GM19025 (cell line): Measurements from ENCODE around the gene YIPF7.

Experiments used
- ATAC-seq: cut with Tn5 transposase; IDR thresholded peaks from one replicate; pipeline ENCODE4 v1.9.1; 2021; ENCODE audit warnings: mild to moderate bottlenecking, low read depth, moderate library complexity; ENCODE audit not compliant: unreplicated experiment

The YIPF7 gene

DNA sequence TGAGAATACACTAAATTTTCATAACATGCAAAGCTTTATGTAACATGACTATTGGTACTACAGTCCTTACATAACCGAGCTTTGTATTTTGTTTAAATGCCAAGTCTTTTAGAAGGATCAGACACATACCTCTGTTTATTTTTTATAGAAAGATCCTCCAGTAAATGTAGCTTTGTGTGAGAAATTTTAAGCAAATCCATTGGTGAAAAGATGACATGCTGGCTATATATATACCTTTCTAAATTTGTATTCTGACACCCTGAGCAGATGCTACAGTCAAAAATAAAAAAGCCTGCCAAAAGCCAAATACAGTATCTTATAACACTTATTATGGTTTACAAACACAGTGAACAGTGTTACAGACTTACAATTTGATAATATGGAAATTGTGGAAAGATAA, at the start of gene YIPF7:
TSS of gene YIPF7 (minus strand) at position 201 of the 400 bp plus-strand sequence. CDS start 1,525 bp downstream, outside the sequence.
- ATAC-seq = no peak

DNA sequence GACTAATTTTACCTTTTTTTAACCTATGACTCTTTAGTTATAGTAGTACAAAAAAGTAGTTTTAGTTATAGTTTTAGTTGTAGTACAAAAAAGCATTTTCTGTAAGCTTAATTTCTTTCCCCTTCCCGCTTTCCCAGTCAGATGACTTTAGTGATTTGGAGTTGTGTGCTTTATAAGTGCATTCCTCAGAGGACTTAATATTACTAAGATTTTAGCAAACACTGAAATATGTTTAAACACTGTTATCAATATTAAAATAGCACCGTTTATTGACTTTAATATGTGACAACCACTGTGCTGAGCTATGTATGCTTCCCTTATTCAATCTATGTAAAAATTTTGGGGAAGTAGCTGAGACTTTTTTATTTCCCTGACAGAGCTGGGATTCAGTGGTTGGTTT, 49.6 kb upstream of the YIPF7 start:
- no peak for ATAC-seq

DNA sequence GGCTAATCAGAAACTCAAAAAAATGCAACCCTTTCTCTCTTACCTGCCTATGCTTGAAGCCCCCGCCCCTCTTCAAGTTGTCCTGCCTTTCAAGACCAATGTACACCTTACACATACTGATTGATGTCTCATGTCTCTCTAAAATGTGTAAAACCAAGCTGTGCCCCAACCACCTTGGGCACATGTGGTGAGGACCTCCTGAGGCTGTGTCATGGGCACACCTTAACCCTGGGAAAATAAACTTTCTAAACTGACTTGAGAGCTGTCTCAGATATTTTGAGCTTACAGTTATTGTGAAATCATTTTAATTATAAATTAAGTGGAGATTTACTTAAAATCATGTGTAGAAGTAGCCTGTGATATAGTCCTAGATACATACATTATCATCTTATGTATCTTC, 49.0 kb upstream of the YIPF7 start:
- ATAC-seq = no peak

DNA sequence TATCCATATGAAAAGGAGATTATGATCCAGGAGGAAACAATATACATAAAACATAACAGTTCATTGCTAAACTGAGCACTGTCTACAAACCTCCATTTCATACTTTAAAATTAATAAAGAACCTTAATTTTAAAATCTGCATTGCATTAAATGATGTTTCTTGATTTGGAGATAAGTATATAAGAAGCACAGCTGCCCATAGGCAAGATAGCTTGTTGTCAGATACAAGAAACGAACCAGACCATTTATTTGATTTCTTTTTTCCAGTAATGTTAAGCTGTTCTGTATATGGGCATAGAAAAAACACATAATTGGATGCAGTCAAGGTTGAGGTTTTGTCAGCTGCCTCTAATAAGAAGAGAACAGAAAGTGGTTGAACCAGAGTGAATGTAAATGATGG, 33.2 kb upstream of the YIPF7 start:
- no peak for ATAC-seq

DNA sequence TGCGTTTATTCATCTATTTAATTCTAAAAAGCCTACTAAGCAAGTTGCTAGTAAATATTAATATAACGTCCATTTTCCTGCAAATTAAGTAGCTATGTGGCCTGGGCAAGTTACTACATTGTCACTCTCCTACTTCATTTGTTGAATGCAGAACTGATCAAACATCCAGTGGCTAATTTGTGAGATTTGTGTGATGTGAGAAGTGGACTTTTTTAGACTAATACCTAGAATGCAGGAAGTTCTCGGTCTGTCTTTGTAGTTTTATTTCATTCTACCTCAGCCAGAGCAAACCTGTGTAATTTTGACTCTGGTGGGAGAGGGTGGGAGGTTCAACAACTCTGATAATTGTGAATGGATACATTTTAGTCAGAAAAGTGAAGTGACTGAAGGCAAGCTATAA, 27.6 kb upstream of the YIPF7 start:
- ATAC-seq = no peak

DNA sequence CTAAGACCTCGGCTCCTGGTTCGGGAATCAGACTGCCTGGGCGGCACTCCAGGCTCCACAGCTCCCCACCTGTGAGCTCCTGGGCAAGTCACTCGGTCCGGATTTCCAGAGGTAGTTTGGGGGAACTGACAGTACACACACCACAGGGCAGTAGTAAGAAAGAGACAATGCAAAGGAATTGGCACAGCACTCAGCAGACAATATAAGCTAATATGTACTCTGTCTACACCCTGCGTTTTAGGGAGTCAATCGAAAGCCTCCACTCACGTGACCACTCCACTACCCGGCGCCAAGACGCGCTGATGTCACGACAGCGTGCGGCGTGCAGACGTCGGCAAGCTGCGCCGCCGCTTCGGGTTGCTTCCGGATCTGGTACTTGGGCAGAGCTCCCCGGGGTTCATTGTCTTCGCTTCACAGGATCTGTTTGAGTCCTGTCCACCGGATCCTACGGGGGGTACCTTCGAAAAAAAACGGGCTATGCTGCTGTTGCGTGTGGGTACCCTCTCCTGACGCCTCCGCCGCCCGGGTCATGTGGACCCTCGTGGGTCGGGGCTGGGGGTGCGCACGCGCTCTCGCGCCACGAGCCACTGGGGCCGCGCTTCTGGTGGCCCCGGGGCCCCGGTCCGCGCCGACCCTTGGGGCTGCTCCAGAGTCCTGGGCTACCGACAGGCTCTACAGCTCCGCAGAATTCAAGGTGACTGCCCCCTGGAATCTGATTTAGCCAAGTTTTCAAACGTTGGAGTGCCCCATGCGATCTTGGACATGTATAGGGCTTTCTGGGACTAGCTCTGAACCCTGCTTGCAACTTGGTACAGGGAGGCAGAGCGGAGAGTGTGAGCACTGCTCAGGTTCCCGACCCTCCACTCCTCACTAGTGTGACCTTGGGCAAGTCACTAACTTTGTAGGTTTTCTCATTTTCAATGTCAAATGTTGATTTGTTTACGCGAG, 26.9 kb upstream of the YIPF7 start, which contains the start of gene GUF1:
TSS of gene GUF1 (plus strand) at position 327 of the 948 bp plus-strand sequence. CDS start at position 530, 203 bp downstream.
- ATAC-seq = peak; percentile 97

DNA sequence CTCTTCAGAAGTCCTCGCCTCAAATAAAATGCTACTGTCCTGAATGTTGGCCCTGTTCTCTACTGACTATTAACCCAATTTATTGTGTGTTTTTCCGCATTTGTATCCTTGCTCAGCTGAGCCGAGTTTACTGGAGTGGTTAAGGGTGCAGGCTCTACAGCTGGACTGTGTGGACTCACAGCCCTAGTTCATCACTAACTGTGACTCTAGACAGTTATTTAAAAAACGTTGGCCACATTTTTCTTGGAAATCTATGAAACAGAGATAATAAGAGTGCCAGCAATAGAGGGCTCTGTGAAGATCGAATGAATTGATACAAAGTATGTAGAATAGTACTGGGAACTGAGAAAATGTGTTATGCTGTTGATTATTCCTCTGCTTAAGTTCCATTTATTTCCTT, 23.9 kb upstream of the YIPF7 start:
- no peak for ATAC-seq

DNA sequence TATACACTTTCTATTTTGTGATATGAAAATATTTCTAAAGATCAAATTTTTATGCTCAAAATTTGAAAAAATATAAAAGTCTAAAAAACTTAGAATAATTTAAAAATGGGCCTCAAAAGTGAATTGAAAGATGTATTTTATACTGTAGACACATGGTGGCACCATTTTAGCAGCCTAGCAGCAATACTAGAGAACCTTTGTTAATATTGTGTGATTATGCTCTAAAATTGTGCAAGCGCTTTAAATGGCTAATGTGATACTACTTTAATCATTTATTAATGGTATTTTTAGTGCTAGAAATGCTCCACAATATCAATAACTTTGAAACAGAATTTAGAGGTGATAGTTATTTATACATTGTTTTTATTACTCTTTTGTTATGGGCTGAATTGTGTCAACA, 23.0 kb upstream of the YIPF7 start:
- no peak for ATAC-seq

DNA sequence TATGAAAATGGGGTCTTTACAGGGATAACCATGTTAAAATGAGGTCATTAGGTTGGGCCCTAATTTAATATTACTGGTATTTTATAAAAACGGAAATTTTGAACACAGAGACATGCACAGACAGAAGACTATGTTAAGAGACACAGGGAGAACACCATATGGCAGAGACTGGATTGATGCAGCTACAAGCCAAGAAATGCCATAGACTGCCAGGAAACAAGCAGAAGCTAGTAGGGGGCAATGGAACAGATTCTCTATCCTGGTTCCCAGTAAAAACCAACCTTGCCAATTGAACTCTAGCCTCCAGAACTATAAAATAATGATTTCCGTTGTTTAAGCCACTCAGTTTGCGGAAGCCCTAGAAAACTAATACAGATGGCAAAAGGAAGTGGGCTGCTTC, 20.2 kb upstream of the YIPF7 start:
- no peak for ATAC-seq

DNA sequence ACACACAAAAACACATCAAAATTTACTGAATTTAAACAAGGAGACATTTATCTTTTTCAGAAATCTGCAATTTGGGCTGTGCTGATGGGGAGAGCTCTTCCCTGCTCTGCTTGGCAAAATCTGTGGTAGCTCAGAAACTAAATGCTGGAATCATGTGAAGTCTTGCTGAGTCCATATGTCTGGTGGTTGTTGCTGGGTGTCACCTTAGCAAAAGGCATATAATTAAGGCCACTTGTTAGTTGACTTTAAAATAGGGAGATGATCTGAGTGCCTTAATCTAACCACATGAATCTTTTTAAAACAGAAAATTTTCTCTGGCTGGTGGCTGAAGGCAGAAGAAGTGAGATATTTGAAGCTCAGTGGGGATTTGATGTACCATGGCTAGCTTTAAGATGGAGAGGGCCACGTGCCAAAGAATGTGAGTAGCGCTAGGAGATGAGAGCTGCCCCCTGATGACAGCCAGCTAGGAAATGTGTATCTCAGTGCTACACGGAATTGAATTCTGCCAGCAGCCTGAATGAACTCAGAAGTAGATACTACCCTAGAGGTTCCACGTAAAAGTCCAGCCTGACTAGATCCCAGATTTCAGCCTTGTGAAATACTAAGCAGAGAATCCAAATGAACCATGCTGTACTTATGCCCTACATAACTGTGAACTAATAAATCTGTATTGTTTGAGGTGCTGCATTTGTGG, 19.2 kb upstream of the YIPF7 start:
- ATAC-seq = no peak

DNA sequence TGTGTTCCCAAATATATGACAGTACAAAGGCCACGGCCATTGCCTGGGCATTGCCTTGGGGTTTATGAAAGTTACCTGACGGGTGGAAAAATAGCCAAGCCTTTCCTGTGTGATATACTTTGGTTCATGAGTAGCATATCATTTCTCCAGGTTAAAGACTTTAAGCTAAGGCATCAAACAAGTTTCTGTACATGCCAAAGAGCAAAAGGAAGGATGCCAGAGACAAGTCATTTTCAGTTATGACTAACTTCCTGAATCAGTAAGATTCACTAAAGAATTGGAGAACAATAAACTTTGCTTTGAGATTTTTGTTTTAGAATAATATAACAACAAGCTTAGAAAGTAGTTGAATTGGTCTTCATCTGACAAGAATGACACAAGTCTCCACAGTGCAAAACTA, 17.1 kb upstream of the YIPF7 start:
- ATAC-seq = no peak

DNA sequence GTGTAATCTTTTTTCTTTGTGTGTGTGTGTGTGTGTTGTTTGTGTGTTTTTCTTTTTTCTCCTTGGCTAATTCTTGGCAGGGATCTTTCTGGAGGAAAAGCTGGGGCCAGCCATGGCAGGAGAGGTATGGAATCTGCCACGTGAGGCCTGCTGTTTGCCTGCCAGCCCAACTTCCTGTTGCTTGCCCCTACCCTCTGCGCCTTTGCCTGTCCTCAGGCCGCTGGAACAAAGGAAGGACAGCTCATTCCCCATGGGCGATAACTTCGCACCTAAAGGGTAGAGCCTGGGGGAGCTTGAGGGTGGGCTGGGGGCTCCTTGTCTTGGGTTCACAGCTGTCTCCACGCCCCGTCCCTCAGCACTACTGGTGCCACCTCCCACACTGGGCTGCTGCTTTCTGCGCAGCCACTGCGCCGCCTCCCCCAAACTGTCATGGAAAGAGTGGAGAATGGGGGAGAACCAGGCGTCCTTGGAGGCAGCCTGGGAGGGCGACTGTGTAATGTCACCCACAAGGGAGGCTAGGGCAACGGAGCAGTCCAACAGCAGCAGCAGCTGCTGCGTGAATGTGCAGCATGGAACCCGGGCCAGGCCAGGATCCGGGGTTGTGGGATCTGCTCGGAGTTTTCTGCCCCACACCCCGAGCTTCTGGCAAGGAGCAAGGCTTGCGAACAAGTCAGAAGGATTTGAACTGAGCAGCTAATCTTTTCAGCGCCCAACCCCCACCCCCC, 12.3 kb upstream of the YIPF7 start:
- ATAC-seq = no peak

DNA sequence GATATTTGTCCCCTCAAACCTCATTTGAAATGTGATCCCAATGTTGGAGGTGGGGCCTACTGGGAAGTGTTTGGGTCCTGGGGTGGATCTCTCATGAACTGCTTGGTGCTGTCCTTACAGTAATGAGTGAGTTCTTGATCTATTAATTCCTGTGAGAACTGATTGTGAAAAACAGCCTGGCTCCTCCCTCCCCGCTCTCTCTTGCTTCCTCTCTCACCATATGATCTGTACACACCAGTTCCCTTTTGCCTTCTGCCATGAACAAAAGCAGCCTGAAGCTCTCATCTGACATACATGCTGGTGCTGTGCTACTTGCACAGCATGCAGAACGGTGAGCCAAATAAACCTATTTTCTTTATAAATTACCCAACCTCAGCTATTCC, 11.2 kb upstream of the YIPF7 start:
- no peak for ATAC-seq

DNA sequence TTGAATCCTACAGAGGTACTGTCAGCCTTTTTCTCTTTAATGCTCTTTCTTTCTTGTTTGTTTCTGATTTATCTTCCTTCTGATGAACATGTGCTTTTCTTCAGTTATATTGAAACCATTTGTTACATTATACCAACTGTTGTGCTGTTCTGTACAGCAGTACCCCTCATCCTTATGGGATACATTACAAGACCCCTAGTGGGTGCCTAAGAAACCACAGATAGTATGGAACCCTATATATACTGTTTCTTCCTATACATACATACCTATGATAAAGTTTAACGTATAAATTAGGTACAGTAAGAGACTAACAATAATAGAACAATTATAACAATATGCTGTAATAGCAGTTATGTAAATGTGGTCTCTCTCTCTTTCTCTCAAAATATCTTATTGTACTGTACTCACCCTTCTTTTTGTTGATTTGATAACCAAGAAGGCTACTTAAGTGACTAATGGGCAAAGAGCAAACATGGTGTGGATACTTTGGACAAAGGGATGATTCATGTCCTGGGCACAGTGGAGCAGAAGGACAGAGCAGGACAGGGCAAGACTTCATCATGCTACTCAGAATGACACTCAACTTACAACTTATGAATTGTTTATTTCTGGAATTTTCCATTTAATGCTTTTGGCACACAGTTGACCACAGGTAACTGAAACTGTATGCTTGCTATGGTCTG, 10.7 kb upstream of the YIPF7 start:
- ATAC-seq = no peak

DNA sequence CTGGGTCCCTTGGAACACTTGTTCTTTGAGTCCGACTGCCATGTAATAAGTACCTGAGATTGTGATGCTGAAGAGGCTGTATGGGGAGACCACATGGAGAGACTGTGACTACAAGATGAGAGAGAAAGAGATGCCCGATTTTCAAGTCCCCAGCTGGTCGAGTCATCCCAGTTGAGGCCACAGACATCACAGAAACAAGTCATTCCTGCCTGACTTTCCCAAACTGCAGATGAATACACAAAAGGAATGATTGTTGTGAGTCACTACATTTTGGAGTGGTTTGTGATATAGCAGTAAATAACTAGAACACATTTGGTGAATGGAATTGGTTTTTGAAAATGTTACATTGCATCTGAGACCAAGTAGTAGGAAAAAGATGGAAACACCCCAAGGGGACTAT, 9.0 kb upstream of the YIPF7 start:
- ATAC-seq = no peak

DNA sequence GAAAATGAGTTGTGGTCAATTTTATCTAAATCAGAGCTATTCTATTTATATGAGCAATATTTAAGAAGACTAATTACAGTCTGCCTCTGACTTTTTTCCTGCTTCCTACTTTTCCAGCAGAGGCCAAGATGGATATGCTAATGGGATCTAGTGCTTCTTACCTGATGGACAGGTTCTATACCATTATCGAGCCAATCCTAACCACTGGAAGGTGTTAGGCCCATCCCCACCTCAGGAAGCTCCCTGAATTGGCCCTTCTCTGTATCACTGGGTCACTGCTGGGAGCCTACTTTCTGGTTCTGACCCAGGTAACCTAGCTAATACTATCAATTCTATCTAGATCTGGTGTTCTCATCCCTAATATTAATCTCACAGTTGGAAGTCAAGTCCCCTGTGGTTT, 577 bp upstream of the YIPF7 start:
- no peak for ATAC-seq

DNA sequence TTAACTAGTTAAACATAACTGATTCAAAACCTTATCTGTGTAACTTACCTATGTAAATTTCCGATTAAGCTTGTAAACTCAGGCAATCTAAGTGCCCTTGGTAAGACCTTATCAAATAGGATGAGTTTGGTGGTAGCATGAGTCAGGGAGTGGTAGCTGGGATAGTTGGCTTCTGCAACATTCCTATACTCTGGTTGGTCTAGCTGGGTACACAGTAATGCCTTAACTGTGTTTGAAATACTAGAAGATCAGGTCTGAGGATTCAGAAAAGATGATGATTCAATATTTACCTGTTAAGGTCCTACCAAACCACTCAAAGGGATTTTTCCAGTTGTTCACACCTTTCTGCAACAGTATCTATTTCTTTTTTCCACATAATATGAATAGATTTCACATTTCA, 5.3 kb downstream of the YIPF7 start:
- ATAC-seq = no peak

DNA sequence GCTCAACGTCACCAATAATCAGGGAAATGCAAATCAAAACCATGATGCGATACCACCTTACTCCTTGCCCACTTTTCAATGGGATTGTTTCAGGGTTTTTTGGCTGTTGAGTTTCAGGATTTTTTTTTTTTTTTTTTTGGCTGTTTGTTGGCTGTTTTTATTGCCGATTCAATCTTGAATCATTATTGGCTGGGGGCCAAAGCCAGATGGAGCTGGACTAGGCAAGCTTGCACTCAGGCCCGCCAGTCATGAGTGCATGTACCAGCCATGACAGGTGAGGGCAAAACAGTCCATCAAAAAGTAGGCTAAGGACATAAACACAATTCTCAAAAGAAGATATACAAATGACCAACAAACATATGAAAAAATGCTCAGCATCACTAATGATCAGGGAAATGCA, 13.3 kb downstream of the YIPF7 start:
- no peak for ATAC-seq

DNA sequence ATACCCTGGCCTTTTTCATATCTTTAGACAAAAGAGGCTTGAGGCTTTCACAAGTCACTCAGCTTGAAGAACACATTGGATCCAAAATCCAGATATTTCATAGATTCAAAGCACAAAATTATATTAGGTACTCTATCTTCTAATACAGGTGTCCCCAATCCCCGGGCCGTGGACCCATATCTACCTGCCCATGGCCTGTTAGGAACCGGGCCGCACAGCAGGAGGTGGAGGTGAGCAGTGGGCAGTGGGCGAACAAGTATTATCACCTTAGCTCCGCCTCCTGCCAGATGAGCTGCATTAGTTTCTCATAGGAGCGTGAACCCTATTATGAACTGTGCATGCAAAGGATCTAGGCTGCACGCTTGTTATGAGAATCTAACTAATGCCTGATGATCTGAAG, 18.7 kb downstream of the YIPF7 start:
- ATAC-seq = no peak

DNA sequence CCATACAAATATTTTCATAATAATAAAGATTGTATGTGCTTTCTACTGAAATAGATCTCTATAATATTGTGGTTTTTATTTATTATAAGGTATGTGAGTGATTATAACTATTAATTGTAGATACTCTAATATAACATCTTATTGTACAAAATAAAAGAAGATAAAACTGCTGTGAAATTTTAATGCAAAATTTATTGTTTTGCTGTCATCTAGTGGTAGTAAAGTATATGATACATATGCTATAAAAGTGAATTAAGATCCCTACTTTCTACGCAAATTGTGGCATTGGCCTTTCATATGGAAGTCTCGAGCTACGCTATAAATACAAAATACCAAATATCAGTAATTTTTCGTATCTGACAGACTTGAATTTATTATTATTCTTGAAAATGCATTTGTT, 19.3 kb downstream of the YIPF7 start:
- ATAC-seq = no peak
